Measurements from ENCODE around the gene PSMD5. TPM values are rescaled to one million over a fixed set of nuclear protein-coding genes. Genes with fewer than 3 reads are reported as not detected.

The PSMD5 gene
- total RNA-seq, 1 donor from 2014 or later = 27.5 TPM

- Histone ChIP-seq H3K4me1 (no peaks in the 10 kb centered on the region), H3K27ac (no peak overlapping the region), H3K9me3 (no peaks in the 10 kb centered on the region), H3K4me3 (no peak overlapping the region), H3K36me3 (peaks cover 0 to 44% of the 10 kb centered on the region in 2 donors), H3K27me3 (no peaks in the 10 kb centered on the region)
- no peak for TF ChIP-seq CTCF (IDR thresholded peaks at IDR 0.05)
- no peak for TF ChIP-seq POLR2AphosphoS5 (IDR thresholded peaks at IDR 0.05; ENCODE audit: insufficient read depth in 1 of 2, low read depth in 1 of 2)
- TF ChIP-seq POLR2A (IDR thresholded peaks at IDR 0.05) = no peak
- no peak for DNase-seq (ENCODE audit: extremely low spot score in 2 of 2)
- intact Hi-C loops (cut with DNase I) = no loop called here
Observed at GRCh38 chr9:120857902-120858301, 15.2 kb upstream of the PSMD5 start.

GRCh38 chr9:120857481-120857880 is 14.8 kb upstream of the PSMD5 start:
- Histone ChIP-seq H3K27ac (no peak overlapping the region), H3K36me3 (peaks cover 0 to 40% of the 10 kb centered on the region in 2 donors), H3K27me3 (no peaks in the 10 kb centered on the region), H3K4me1 (no peaks in the 10 kb centered on the region), H3K4me3 (no peak overlapping the region), H3K9me3 (no peaks in the 10 kb centered on the region)
- intact Hi-C loops (cut with DNase I) = no loop called here
- no peak for DNase-seq (ENCODE audit: extremely low spot score in 2 of 2)
- TF ChIP-seq POLR2A (IDR thresholded peaks at IDR 0.05) = no peak
- no peak for TF ChIP-seq CTCF (IDR thresholded peaks at IDR 0.05)
- TF ChIP-seq POLR2AphosphoS5 (IDR thresholded peaks at IDR 0.05; ENCODE audit: insufficient read depth in 1 of 2, low read depth in 1 of 2) = no peak

- no peaks in the 10 kb centered on the region for H3K9me3 ChIP-seq
- TF ChIP-seq POLR2A (IDR thresholded peaks at IDR 0.05) (no peak), CTCF (IDR thresholded peaks at IDR 0.05) (no peak), POLR2AphosphoS5 (IDR thresholded peaks at IDR 0.05; ENCODE audit: insufficient read depth in 1 of 2, low read depth in 1 of 2) (no peak)
- no peaks in the 10 kb centered on the region for H3K27me3 ChIP-seq
- H3K36me3 ChIP-seq = peaks cover 0 to 32% of the 10 kb centered on the region in 2 donors
- no peak for DNase-seq (ENCODE audit: extremely low spot score in 2 of 2)
- no peak overlapping the region for H3K27ac ChIP-seq
- H3K4me1 ChIP-seq = no peaks in the 10 kb centered on the region
- intact Hi-C loops (cut with DNase I) = no loop called here
- H3K4me3 ChIP-seq = no peak overlapping the region
Observed at GRCh38 chr9:120856700-120857099, 14.0 kb upstream of the PSMD5 start.

- Histone ChIP-seq H3K4me3 (no peak overlapping the region), H3K27me3 (no peaks in the 10 kb centered on the region), H3K4me1 (no peaks in the 10 kb centered on the region), H3K27ac (no peak overlapping the region), H3K9me3 (no peaks in the 10 kb centered on the region), H3K36me3 (peaks cover 0 to 26% of the 10 kb centered on the region in 2 donors)
- DNase-seq (ENCODE audit: extremely low spot score in 2 of 2) = no peak
- TF ChIP-seq CTCF (IDR thresholded peaks at IDR 0.05) = no peak
- no peak for TF ChIP-seq POLR2A (IDR thresholded peaks at IDR 0.05)
- TF ChIP-seq POLR2AphosphoS5 (IDR thresholded peaks at IDR 0.05; ENCODE audit: insufficient read depth in 1 of 2, low read depth in 1 of 2) = no peak
- intact Hi-C loops (cut with DNase I) = no loop called here
Observed at GRCh38 chr9:120855827-120856670, 13.3 kb upstream of the PSMD5 start.
